ENCODE results near the gene HIGD1B. TPM values are rescaled to one million over a fixed set of nuclear protein-coding genes. Genes with fewer than 3 reads are reported as not detected.

HIGD1B gene
- total and polyA plus RNA-seq, 9 of the 15 experiments (the other 6 are each of a cell fraction or from before 2014, with no cell fraction given) = not detected

DNA sequence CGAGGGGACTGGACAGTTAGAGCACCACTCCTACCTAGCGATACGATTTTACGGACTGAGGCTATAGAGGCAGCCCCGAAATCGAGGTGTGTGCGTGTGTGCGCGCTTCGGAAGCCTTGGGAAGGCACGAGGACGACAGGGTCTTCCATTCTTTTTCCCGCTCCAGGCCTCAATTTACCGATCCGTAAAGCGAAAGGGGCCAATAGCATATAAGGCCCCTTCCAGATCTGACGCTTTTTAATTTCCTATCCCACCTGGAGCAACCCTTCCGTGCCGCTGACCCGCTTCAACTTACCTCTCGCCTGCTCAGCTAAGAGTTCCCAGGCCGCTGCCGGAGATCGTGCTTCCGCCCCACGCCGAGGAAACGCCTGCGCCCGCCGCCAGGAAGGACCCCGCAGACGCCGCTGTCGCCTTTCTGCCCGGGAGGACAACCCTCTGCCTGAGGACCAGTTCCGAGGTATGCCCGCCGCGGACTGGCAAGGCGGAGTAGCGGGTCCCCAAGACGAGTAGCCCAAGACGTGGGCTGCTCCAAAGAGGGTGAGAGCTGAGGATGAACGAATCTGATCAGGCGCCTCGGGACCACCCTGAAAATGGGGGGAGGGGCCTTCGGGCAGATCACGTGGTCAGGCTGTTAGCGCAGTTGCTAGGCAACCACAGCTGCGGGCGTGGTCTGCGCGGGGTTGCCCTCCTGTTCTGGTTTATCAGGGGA lies 51.5 kb downstream of the HIGD1B start, which contains the start of gene EFTUD2 (continued):
- TF ChIP-seq, protein P1, sequence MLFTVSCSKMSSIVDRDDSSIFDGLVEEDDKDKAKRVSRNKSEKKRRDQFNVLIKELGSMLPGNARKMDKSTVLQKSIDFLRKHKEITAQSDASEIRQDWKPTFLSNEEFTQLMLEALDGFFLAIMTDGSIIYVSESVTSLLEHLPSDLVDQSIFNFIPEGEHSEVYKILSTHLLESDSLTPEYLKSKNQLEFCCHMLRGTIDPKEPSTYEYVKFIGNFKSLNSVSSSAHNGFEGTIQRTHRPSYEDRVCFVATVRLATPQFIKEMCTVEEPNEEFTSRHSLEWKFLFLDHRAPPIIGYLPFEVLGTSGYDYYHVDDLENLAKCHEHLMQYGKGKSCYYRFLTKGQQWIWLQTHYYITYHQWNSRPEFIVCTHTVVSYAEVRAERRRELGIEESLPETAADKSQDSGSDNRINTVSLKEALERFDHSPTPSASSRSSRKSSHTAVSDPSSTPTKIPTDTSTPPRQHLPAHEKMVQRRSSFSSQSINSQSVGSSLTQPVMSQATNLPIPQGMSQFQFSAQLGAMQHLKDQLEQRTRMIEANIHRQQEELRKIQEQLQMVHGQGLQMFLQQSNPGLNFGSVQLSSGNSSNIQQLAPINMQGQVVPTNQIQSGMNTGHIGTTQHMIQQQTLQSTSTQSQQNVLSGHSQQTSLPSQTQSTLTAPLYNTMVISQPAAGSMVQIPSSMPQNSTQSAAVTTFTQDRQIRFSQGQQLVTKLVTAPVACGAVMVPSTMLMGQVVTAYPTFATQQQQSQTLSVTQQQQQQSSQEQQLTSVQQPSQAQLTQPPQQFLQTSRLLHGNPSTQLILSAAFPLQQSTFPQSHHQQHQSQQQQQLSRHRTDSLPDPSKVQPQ (CRISPR knock-in tag; IDR thresholded peaks at IDR 0.05; ENCODE audit: borderline replicate concordance) = no peak
- TF ChIP-seq SRSF7 (optimal IDR thresholded peaks at IDR 0.05; ENCODE audit: low read depth, low read length) = no peak
- TF ChIP-seq ARID2 (IDR thresholded peaks at IDR 0.05) = no peak
- no peak for TF ChIP-seq ZNF175 (CRISPR knock-in tag; IDR thresholded peaks at IDR 0.05; ENCODE audit: low read depth)
- no peak for TF ChIP-seq ZNF134 (CRISPR knock-in tag; conservative IDR thresholded peaks at IDR 0.05)
- TF ChIP-seq BACH1 (tag; IDR thresholded peaks at IDR 0.05) = 0 out of 2 replicates have a peak, but pooled peaks have one; percentile 49
- no peak for TF ChIP-seq MBD1 (CRISPR knock-in tag; IDR thresholded peaks at IDR 0.05)
- no peak for TF ChIP-seq SMARCA4 (IDR thresholded peaks at IDR 0.05)
- TF ChIP-seq TARDBP (IDR thresholded peaks at IDR 0.05) = no peak
- TF ChIP-seq, protein P2, sequence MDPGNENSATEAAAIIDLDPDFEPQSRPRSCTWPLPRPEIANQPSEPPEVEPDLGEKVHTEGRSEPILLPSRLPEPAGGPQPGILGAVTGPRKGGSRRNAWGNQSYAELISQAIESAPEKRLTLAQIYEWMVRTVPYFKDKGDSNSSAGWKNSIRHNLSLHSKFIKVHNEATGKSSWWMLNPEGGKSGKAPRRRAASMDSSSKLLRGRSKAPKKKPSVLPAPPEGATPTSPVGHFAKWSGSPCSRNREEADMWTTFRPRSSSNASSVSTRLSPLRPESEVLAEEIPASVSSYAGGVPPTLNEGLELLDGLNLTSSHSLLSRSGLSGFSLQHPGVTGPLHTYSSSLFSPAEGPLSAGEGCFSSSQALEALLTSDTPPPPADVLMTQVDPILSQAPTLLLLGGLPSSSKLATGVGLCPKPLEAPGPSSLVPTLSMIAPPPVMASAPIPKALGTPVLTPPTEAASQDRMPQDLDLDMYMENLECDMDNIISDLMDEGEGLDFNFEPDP (CRISPR knock-in tag; IDR thresholded peaks at IDR 0.05) = no peak
- TF ChIP-seq MXI1 (IDR thresholded peaks at IDR 0.05; ENCODE audit: low read depth, low read length) = peak; percentile 91
- peak; percentile 96 for TF ChIP-seq USF2 (CRISPR knock-in tag; IDR thresholded peaks at IDR 0.05)
- TF ChIP-seq SRF (CRISPR knock-in tag; IDR thresholded peaks at IDR 0.05) = peak in 1 of 2 experiments; percentile 80; a peak in 2 of 4 replicates
- TF ChIP-seq THRAP3 (IDR thresholded peaks at IDR 0.05; ENCODE audit: borderline replicate concordance) = no peak
- TF ChIP-seq MIER1 (IDR thresholded peaks at IDR 0.05; ENCODE audit: low read depth) = no peak; the same call in 1 of the 2 replicates
- TF ChIP-seq E2F5 (CRISPR knock-in tag; IDR thresholded peaks at IDR 0.05) = peak; percentile 81; the same call in 1 of the 2 replicates
- peak; percentile 54; the same call in 1 of the 2 replicates for TF ChIP-seq CHD2 (IDR thresholded peaks at IDR 0.05; ENCODE audit: low read depth, low read length)
- no peak for TF ChIP-seq TCFL5 (CRISPR knock-in tag; conservative IDR thresholded peaks at IDR 0.05)
- peak; percentile 93 for TF ChIP-seq HMGXB4 (CRISPR knock-in tag; IDR thresholded peaks at IDR 0.05)

All from K562 (cell line).